ENCODE results near the gene SNX10.

DNA sequence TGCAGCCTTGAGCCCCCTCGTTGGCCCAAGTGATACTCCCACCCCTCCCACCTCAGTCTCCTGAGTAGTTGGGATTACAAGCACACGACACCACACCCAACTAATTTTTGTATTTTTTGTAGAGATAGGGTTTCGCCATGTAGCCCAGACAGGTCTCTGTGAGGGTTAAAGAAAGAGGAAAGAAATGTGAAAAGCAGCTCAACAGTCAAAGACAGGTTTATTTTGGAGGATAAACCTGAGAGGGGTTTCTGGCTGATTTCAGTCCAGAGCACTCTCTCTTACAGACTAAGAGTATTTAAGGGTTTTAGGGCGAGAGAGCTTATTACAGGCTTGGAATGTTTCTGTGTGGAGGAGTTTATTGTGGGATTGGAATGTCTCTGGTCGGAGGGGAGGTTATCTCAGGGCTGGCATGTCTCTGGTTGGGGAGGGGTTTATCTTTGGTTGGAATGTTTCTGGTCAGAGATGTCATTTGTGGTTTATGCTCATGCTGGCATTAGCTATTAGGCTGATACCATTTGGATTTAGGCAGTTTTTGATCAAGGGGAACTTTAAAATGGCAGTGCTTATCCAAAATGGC, 26.1 kb upstream of the SNX10 start:
- TF ChIP-seq CTCF (optimal IDR thresholded peaks at IDR 0.05 in 1 of 3, IDR thresholded peaks at IDR 0.05 in 1 of 3, conservative IDR thresholded peaks at IDR 0.05 in 1 of 3; ENCODE audit: extremely low read depth in 1 of 3, insufficient read depth in 2 of 3, low read length in 3 of 3) (no peak), EZH2 (IDR thresholded peaks at IDR 0.05; ENCODE audit: low read length) (no peak)

Data from keratinocyte (primary cell).